OCI-LY7 (cell line): Measurements from ENCODE around the gene MAPK8IP1.

ENCODE experiments used
- EZH2phosphoT487 ChIP-seq: fragments of 200-600 bp; sonication (generic); IDR thresholded peaks from 2 replicates; pipeline ENCODE4 v1.6.1; 2018; ENCODE audit warnings: low read depth, borderline replicate concordance, mild to moderate bottlenecking, mixed run types, antibody characterized with exemption, low read length, moderate library complexity, mixed read lengths
- TF ChIP-seq, protein P1 (sequence below): fragments of 200-600 bp; sonication (generic); conservative IDR thresholded peaks from 2 replicates; pipeline ENCODE4 v1.5.1; 2014; ENCODE audit warnings: mild to moderate bottlenecking, antibody characterized with exemption, low read length, moderate library complexity, mixed read lengths

DNA sequence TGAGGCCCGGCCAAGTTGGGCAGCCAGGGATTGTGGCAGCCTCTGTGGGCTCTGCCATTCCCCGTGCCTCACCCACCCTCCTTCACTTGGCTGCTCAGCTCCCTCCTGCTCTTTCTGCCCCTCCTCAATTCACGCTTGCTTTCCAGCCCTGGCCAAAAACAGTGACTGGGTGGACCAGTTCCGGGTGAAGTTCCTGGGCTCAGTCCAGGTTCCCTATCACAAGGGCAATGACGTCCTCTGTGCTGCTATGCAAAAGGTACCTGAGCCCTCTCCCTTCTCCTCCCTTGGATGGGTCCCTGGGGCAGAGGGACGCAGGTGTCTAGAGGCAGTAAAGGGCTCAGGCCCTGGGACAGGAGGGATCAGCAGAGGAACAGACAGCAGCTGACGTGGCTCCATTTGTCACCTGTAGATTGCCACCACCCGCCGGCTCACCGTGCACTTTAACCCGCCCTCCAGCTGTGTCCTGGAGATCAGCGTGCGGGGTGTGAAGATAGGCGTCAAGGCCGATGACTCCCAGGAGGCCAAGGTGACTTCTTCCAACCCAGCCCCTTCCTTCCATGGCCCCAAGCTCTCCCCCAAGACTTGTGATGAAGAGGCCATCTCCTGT, 19.0 kb downstream of the MAPK8IP1 start:
- TF ChIP-seq, protein P1, sequence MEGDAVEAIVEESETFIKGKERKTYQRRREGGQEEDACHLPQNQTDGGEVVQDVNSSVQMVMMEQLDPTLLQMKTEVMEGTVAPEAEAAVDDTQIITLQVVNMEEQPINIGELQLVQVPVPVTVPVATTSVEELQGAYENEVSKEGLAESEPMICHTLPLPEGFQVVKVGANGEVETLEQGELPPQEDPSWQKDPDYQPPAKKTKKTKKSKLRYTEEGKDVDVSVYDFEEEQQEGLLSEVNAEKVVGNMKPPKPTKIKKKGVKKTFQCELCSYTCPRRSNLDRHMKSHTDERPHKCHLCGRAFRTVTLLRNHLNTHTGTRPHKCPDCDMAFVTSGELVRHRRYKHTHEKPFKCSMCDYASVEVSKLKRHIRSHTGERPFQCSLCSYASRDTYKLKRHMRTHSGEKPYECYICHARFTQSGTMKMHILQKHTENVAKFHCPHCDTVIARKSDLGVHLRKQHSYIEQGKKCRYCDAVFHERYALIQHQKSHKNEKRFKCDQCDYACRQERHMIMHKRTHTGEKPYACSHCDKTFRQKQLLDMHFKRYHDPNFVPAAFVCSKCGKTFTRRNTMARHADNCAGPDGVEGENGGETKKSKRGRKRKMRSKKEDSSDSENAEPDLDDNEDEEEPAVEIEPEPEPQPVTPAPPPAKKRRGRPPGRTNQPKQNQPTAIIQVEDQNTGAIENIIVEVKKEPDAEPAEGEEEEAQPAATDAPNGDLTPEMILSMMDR, result no peak
- TF ChIP-seq EZH2phosphoT487, result no peak
